HCEC 1CT (cell line): Measurements from ENCODE around the gene CRABP1.

Experiments
- DNase-seq: peaks from one replicate; pipeline ENCODE4 v3.0.0-alpha.2; 2017

The CRABP1 gene

GRCh38 chr15:78317145-78317836 is 22.9 kb upstream of the CRABP1 start:
- DNase-seq, result no peak

DNA sequence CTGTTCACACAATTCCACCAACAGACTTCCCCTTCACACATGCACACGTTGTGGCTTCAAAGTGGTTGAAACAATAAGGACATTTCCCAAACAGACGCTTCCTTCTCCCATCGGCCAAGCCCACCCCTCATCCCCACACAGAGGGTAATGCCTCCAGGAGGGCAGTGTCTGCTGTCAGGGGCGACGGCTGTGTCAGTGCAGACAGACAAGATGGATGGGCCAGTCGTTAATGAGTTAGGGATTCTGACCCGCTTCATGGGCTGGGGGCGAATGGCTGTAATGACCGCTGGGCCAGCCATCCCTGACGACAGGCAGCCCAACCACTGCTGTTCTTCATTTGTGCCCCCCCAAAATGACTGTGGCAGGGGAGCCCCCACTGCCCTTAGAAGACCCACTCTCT is 20.6 kb upstream of the CRABP1 start:
- DNase-seq, result no peak

DNA sequence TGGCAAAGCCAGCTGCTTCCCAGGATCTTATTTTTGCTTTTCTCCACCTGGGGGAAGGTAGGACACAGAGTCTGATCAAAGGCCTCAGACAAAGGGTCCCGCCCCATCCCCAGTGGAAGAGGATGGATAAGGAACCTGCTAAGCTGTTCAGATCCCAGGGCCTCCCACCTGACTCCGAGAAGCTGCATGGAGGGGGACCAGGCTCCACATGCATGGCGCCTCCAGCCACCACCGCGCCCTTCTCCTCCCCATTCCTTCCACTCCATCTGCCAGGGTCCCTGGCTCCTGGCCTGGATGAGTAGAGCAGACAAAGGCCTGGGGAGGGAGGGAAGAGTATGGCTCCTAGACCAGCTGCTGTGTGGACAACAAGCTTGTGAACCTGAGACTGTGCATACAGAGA is 20.0 kb upstream of the CRABP1 start:
- DNase-seq, result no peak

GRCh38 chr15:78321041-78321570 is 19.0 kb upstream of the CRABP1 start:
- DNase-seq, result no peak

DNA sequence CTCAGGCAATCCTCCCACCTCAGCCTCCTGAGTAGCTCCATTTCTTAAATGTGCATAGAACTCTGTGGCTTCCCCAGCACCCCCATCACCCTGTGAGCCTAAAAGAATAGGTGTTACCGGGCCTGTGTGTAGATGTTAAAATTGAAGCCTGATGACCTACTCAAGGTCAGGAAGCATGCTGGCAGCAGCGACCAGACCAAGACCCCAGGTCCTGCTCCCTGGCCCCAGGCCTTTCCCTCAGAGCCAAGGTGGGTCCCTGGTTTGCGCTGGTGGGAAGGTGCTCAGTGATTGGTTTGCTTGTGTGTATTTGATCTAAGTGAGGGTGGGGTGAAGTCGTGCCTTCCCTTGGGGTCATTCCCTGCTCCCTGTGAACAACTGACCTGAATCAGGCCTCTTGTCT is 18.4 kb upstream of the CRABP1 start:
- no peak for DNase-seq

- DNase-seq, result no peak
These were observed 17.9 kb upstream of the CRABP1 start for GRCh38 chr15:78322243-78322642.

DNA sequence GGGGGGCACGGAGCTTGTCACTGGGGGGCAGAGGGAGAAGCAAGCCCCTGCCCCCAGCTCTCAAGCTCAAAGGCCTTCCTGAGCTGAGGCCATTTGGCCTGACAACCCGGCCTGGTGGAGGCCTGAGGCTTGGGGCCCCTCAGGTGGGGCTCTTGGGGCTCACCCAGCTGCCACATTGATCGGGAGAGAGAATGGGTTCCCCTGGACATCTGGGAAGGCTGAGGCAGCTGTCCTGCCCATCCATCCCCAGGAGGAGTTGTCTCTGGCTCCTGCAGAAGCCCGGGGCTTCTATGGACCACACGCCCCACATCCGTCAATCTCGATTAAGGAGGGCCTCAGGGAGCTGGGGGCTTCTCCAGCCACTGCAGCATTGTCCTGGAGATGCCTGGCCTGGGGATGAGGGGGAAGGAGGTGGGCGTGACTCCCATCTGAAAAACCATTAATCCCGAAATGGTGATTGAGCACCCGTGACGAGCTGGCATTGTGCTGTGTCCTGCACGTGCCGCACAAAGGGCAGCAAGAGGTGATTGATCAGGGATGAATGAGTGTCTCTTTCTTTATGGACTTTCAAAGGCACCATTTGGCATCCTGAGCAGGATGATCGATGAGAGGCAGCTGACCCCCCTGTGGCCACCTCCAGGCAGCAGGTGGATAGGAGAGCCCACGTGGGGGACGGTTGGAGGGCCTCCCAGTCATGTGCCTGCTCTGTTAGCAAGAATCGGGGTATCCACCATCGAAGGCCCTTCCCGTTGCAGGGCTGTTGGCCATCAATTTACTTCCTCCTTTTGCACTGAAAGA is 17.2 kb upstream of the CRABP1 start:
- no peak for DNase-seq

- DNase-seq, result no peak
These were observed 16.5 kb upstream of the CRABP1 start for GRCh38 chr15:78323693-78324092.

DNA sequence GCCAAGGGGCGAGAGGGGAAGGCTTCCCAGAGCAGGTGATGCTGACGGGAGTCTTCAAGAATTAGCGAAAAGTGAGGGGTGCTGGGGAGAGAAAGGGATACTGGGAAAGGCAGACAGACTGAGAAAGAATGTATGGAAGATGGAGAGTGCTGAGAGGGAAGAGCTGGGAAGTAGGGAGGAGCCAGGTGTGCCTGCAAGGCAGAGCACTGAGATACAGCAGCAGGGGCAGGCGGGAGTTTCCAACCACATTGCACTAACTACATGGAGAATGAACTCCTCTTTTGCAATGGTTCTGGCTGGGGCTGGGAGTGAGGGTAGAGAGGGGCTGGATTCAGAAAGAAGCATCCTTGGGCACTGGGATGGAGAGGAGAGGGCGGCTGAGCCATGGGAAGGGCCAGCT is 16.0 kb upstream of the CRABP1 start:
- no peak for DNase-seq

GRCh38 chr15:78325092-78325843 is 14.9 kb upstream of the CRABP1 start:
- no peak for DNase-seq

DNA sequence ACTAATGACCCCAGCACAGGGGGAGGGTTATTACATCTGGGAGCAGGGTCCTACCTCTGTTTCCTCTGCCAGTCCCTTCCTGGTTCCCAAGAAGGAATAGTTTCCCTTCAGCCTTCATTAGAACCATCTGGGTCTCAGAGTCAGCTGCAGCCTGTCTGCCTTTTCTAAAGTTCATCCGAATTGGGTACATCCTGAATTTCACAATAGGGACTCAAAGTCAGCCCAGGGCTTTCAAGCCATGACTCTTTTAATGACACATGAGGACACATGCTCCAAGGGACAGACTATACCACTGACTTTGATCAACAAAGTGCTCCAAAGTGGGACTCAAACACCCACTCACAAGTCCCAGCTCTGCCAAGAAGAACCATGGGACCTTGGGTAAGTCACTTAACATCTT is 12.7 kb upstream of the CRABP1 start:
- no peak for DNase-seq

DNA sequence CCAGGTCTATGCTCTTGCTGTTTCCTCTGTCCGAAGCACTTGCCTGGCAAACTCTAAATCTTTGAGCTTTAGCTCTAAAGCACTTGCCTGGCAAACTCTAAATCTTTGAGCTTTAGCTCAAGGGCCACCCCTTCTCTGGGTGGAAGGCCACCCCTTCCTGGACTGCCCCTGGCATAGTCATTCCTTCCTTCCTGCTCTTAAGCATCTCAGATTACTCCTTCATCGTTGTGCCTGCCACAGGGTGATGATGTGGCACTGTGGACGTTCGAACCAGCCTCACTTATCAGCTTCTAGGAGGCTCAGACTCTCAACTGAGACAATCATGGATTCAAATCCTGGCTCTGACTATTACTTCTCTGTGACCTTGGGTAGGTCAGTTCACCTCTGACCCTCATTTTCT is 10.5 kb upstream of the CRABP1 start:
- peak; percentile 12 for DNase-seq

- DNase-seq, result no peak
These were observed 5.3 kb upstream of the CRABP1 start for GRCh38 chr15:78334845-78335244.

- no peak for DNase-seq
These were observed 4.2 kb upstream of the CRABP1 start for GRCh38 chr15:78335985-78336384.

DNA sequence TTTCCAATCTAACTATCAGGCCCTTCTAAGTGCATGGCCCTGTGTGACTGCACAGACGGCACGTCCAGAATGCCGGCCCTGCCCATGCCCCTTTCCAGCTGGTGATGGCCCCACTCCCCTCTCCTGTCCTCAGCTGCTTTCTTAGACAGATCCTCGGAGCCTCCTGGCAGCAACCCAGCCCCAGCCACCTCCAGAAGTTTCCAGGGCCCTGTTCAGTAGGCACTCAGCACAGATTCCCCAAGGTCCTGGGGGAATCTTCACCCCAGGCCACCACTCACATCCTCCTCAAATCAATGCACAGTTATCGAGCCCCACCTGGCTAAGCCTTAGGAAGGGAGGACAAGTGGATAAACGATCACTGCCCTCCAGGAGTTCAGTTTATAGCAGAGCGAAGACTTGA is 1.4 kb upstream of the CRABP1 start:
- no peak for DNase-seq

DNA sequence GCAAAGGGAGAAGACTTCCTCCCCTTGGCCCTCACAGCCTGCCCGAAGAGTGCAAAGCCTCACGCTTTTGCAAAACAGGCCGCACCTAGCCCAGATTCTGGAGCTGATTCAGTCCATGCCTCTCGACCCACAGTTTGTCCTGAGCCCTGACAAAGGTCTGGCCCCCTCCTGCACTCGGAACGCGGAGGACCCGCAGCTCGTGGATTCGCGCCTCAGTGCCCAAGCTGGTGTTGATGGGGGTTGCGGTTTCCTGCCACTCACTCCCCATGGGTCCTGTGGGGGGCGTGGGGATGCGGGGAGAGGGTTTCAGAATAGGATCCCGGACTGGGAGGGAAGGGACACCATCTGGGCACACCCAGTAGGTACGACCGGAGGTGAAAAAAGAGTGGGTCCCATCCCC is 594 bp upstream of the CRABP1 start:
- DNase-seq, result no peak

DNA sequence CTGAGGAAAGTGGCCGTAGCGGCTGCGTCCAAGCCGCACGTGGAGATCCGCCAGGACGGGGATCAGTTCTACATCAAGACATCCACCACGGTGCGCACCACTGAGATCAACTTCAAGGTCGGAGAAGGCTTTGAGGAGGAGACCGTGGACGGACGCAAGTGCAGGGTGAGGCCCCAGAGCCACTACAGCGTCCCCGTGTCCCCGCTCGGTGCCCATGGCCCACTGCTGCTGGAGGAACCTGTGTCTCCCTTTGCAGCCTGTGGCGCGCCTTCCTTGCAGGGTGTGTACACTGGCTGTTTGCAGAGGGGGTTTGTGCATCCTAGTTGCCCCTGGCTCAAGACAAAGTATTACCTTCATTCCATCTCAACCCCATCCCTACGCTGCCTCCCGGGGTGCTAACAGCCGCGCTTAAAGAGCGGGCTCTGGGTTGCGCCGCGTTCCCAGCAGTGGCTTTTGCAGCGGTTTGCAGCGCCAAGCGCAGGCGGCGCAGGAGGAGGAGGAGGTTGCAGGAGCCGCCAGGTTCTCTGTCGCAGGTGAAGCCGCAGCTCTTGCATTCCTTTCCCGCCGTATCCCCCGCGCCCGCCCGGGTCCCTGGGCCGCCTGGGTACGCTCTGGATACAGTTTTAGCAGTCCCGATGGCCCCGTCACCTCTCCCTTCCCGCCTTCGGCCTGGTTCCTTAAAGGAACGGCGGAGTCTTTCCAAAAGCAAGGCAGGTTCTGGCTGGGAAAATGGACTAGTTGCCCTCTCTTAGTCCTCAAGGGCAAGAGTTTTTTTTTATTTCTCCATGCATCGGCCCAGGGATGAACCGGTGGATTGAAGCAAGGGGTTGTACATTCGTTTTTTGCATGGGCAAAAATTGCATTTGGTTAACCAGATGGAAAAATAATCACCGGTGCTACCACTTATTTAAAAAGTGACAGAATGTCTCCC is 1.2 kb downstream of the CRABP1 start:
- no peak for DNase-seq

DNA sequence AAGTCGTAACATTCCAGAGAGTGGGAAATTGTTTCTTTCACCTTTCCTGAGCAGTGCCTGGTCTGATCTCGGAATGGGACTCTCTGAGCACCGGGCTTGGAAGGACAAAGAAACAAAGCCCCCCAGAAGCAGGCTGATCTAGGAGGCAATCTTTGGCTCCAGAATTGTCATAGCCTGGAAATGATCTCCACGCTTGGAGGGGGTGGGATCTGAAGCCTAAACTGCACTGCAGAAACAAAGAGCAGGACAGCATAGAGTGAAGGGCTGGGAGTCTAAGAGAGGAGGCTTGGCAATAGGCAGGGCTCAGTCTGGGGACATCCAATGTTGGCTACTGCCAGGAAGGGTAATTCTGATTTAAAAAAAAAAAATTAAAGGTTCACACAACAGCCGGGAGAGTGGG is 1.9 kb downstream of the CRABP1 start:
- no peak for DNase-seq

GRCh38 chr15:78343276-78344060 is 3.3 kb downstream of the CRABP1 start:
- no peak for DNase-seq

GRCh38 chr15:78345396-78346125 is 5.4 kb downstream of the CRABP1 start:
- no peak for DNase-seq
